K562 (cell line): Measurements from ENCODE around the gene NEK2. TPM values are rescaled to one million over a fixed set of nuclear protein-coding genes. Genes with fewer than 3 reads are reported as not detected.

Experiments used
- ARID1B ChIP-seq: fragments of 450-650 bp; IDR thresholded peaks from 2 replicates; pipeline ENCODE4 v1.6.1; 2016; ENCODE audit warnings: antibody characterized with exemption, mild to moderate bottlenecking, inconsistent platforms
- CBFA2T3 ChIP-seq: fragments of 450-650 bp; IDR thresholded peaks from 2 replicates; pipeline ENCODE4 v1.6.1; 2017
- ELF1 ChIP-seq: fragments of 200-800 bp; sonication (Bioruptor generic); IDR thresholded peaks from 2 replicates; pipeline ENCODE4 v1.6.1; 2016; ENCODE audit warnings: missing genetic modification characterization, missing compliant biosample characterization
- KAT7 ChIP-seq: sonication (generic); formaldehyde crosslinking; IDR thresholded peaks from 2 replicates; pipeline ENCODE4 v1.8.0; 2022; ENCODE audit warnings: missing genetic modification reagents, mild to moderate bottlenecking, borderline replicate concordance
- KDM1A ChIP-seq, 2 experiments: fragments of 450-650 bp; IDR thresholded peaks; 2 replicates each; pipeline ENCODE4 v1.6.1; 2016; ENCODE audit warnings: mild to moderate bottlenecking in 2 of 2
- MBD2 ChIP-seq: sonication (generic); IDR thresholded peaks from 2 replicates; pipeline ENCODE4 v1.6.1; 2016; ENCODE audit warnings: low read depth, borderline replicate concordance
- MCM3 ChIP-seq: fragments of 450-650 bp; IDR thresholded peaks from 2 replicates; pipeline ENCODE4 v1.6.1; 2016
- MEF2D ChIP-seq: conservative IDR thresholded peaks from 2 replicates; pipeline ENCODE4 v1.6.1; 2016; ENCODE audit warnings: low read depth, missing genetic modification characterization, missing compliant biosample characterization
- MXI1 ChIP-seq: IDR thresholded peaks from 2 replicates; pipeline ENCODE4 v1.6.1; 2011; ENCODE audit warnings: low read depth, mild to moderate bottlenecking, improper control_type of control experiment, low read length
- RAD51 ChIP-seq: fragments of 450-650 bp; IDR thresholded peaks from 2 replicates; pipeline ENCODE4 v1.7.1; 2016; ENCODE audit warnings: low read depth, mild to moderate bottlenecking, borderline replicate concordance
- RBM39 ChIP-seq: fragments of 200-400 bp; formaldehyde crosslinking; optimal IDR thresholded peaks from 2 replicates; pipeline ENCODE3; 2018; ENCODE audit warnings: low read depth, low read length
- SOX6 ChIP-seq: fragments of 450-650 bp; IDR thresholded peaks from 2 replicates; pipeline ENCODE4 v1.6.1; 2014; ENCODE audit warnings: mild to moderate bottlenecking
- SRSF7 ChIP-seq: fragments of 200-400 bp; formaldehyde crosslinking; optimal IDR thresholded peaks from 2 replicates; pipeline ENCODE3; 2017; ENCODE audit warnings: mild to moderate bottlenecking, low read depth, low read length
- TAL1 ChIP-seq: fragments of 450-650 bp; IDR thresholded peaks from 2 replicates; pipeline ENCODE4 v1.6.1; 2016; ENCODE audit warnings: mild to moderate bottlenecking
- TEAD4 ChIP-seq, 2 experiments: sonication (generic) in 1 of 2; formaldehyde crosslinking in 1 of 2; IDR thresholded peaks; 2 replicates each; pipeline versions ENCODE4 v1.6.1 to v1.8.0; 2012 to 2022; ENCODE audit warnings: borderline replicate concordance in 1 of 2, inconsistent platforms in 1 of 2, low read length in 1 of 2, mild to moderate bottlenecking in 1 of 2, missing genetic modification reagents in 1 of 2
- ZNF133 ChIP-seq: fragments of 250-450 bp; sonication (Bioruptor Pico); IDR thresholded peaks from 2 replicates; pipeline ENCODE4 v1.4.0; 2020; ENCODE audit warnings: mild to moderate bottlenecking
- ZNF232 ChIP-seq: sonication (generic); formaldehyde crosslinking; IDR thresholded peaks from 2 replicates; pipeline ENCODE4 v1.8.0; 2022; ENCODE audit warnings: mild to moderate bottlenecking, missing genetic modification reagents
- ZNF316 ChIP-seq: fragments of 450-650 bp; IDR thresholded peaks from 2 replicates; pipeline ENCODE4 v1.6.1; 2016
- ZNF695 ChIP-seq: fragments of 450-650 bp; formaldehyde crosslinking; IDR thresholded peaks from 2 replicates; pipeline ENCODE4 v1.4.0; 2020; ENCODE audit warnings: mild to moderate bottlenecking, moderate library complexity
- polyA plus RNA-seq, 8 experiments: library from polyadenylated mRNA; depleted of rRNA in 4 of 8; stranded (reverse) in 5 of 8; unstranded in 3 of 8; fragments of >200 nt; fragmentation: Nextera tagmentation in 2 of 8; fragmentation: Illumina TruSeq in 1 of 8; extraction: Ambion mirVana in 2 of 8; extraction: Trizol in 1 of 8; gene quantifications; 2 replicates each; pipeline versions ENCODE4 v1.2.1 to v1.2.3, GENCODE V29; 2011 to 2014; ENCODE audit warnings: inconsistent platforms in 1 of 8, missing spikeins in 1 of 8
- total RNA-seq, 7 experiments: library from RNA; depleted of rRNA in 6 of 7; stranded (reverse); fragments of >200 nt in 6 of 7; fragmentation: Illumina TruSeq in 2 of 7; extraction: Trizol in 2 of 7; gene quantifications; 2 replicates each; pipeline versions ENCODE4 v1.2.1 to v1.2.3, GENCODE V29; 2011 to 2021; ENCODE audit warnings: low replicate concordance in 1 of 7
- TF ChIP-seq, protein P1 (sequence below): sonication (generic); IDR thresholded peaks from 2 replicates; pipeline ENCODE4 v1.6.1; 2016
- TF ChIP-seq, protein P2 (sequence below): fragments of 250-450 bp; sonication (Bioruptor Pico); IDR thresholded peaks from 2 replicates; pipeline ENCODE4 v1.8.0; 2022; ENCODE audit warnings: moderate library complexity, mild to moderate bottlenecking, inconsistent platforms
- TF ChIP-seq, protein P3 (sequence below): sonication (generic); formaldehyde crosslinking; IDR thresholded peaks from 2 replicates; pipeline ENCODE4 v1.5.0; 2020; ENCODE audit warnings: missing genetic modification reagents
- TF ChIP-seq, protein P4 (sequence below): fragments of 450-650 bp; conservative IDR thresholded peaks from 2 replicates; pipeline ENCODE4 v1.6.1; 2016; ENCODE audit warnings: missing genetic modification characterization, low read depth, mild to moderate bottlenecking, missing compliant biosample characterization, moderate library complexity
- TF ChIP-seq, protein P5 (sequence below): sonication (generic); formaldehyde crosslinking; IDR thresholded peaks from 2 replicates; pipeline ENCODE4 v1.9.0; 2022; ENCODE audit warnings: mild to moderate bottlenecking, missing genetic modification reagents
- TF ChIP-seq, protein P6 (sequence below): IDR thresholded peaks from 2 replicates; pipeline ENCODE4 v1.6.1; 2011; ENCODE audit not compliant: insufficient read length; ENCODE audit errors: extremely low read depth
- TF ChIP-seq, protein P7 (sequence below): sonication (generic); formaldehyde crosslinking; IDR thresholded peaks from 2 replicates; pipeline ENCODE4 v1.8.0; 2022; ENCODE audit warnings: mild to moderate bottlenecking, missing genetic modification reagents

The NEK2 gene
- total and polyA plus RNA-seq, 9 of the 15 experiments (the other 6 are each of a cell fraction or from before 2014, with no cell fraction given) = 30.0 to 74.7 (median 66.4) TPM

DNA sequence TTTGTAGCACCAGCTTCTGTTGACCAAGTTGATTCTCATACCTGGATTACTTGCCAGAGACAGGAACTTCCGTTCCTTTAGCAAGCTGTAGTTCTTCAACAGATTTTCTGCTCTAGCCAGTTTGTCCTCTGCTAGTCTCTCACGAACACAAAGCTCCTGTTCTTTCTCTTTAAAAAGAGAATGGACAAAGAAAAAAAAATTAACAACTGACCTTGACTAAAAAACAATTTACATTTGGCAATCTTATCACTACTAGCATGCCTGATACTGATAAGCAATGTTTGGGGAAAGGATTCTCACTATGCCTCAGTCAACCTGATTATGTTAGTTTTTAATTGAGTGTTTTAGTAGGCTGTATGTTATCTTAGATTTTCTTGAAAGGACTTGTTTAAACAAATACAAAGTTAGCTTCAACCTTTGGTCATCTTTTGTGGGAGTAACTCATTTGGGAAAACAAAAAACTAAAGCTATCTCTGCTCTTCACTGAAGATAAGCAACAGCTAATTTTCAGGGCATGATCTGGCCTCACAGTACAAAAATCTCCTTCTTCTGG, 8.3 kb downstream of the NEK2 start (continued):
- no peak for TF ChIP-seq RBM39
- no peak for TF ChIP-seq ZNF316
- TF ChIP-seq, protein P1, sequence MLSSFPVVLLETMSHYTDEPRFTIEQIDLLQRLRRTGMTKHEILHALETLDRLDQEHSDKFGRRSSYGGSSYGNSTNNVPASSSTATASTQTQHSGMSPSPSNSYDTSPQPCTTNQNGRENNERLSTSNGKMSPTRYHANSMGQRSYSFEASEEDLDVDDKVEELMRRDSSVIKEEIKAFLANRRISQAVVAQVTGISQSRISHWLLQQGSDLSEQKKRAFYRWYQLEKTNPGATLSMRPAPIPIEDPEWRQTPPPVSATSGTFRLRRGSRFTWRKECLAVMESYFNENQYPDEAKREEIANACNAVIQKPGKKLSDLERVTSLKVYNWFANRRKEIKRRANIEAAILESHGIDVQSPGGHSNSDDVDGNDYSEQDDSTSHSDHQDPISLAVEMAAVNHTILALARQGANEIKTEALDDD = peak; percentile 51
- TF ChIP-seq ZNF133 = no peak
- TF ChIP-seq, protein P2, sequence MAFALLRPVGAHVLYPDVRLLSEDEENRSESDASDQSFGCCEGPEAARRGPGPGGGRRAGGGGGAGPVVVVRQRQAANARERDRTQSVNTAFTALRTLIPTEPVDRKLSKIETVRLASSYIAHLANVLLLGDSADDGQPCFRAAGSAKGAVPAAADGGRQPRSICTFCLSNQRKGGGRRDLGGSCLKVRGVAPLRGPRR = no peak
- TF ChIP-seq TEAD4 (IDR thresholded peaks at IDR 0.05; ENCODE audit: low read length) = peak; percentile 5; the same call in 1 of the 2 replicates
- TF ChIP-seq TEAD4 (CRISPR knock-in tag; IDR thresholded peaks at IDR 0.05; ENCODE audit: borderline replicate concordance) = no peak
- TF ChIP-seq ZNF232 (CRISPR knock-in tag) = no peak
- TF ChIP-seq KAT7 (CRISPR knock-in tag) = peak; percentile 42; the same call in 1 of the 2 replicates
- TF ChIP-seq ARID1B = 0 out of 2 replicates have a peak, but pooled peaks have one; percentile 35
- TF ChIP-seq MBD2 = no peak
- TF ChIP-seq, protein P3, sequence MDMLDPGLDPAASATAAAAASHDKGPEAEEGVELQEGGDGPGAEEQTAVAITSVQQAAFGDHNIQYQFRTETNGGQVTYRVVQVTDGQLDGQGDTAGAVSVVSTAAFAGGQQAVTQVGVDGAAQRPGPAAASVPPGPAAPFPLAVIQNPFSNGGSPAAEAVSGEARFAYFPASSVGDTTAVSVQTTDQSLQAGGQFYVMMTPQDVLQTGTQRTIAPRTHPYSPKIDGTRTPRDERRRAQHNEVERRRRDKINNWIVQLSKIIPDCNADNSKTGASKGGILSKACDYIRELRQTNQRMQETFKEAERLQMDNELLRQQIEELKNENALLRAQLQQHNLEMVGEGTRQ (CRISPR knock-in tag) = no peak
- no peak for TF ChIP-seq RAD51
- TF ChIP-seq KDM1A (IDR thresholded peaks at IDR 0.05) = no peak
- TF ChIP-seq ELF1 (tag) = no peak
- peak; percentile 48; the same call in 1 of the 2 replicates for TF ChIP-seq CBFA2T3
- TF ChIP-seq SOX6 = peak; percentile 43; the same call in 1 of the 2 replicates
- TF ChIP-seq MCM3 = no peak
- TF ChIP-seq, protein P4, sequence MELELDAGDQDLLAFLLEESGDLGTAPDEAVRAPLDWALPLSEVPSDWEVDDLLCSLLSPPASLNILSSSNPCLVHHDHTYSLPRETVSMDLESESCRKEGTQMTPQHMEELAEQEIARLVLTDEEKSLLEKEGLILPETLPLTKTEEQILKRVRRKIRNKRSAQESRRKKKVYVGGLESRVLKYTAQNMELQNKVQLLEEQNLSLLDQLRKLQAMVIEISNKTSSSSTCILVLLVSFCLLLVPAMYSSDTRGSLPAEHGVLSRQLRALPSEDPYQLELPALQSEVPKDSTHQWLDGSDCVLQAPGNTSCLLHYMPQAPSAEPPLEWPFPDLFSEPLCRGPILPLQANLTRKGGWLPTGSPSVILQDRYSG (tag) = no peak
- TF ChIP-seq TAL1 = no peak
- TF ChIP-seq, protein P5, sequence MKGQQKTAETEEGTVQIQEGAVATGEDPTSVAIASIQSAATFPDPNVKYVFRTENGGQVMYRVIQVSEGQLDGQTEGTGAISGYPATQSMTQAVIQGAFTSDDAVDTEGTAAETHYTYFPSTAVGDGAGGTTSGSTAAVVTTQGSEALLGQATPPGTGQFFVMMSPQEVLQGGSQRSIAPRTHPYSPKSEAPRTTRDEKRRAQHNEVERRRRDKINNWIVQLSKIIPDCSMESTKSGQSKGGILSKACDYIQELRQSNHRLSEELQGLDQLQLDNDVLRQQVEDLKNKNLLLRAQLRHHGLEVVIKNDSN (CRISPR knock-in tag) = no peak
- TF ChIP-seq, protein P6, sequence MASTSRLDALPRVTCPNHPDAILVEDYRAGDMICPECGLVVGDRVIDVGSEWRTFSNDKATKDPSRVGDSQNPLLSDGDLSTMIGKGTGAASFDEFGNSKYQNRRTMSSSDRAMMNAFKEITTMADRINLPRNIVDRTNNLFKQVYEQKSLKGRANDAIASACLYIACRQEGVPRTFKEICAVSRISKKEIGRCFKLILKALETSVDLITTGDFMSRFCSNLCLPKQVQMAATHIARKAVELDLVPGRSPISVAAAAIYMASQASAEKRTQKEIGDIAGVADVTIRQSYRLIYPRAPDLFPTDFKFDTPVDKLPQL = no peak
- no peak for TF ChIP-seq MXI1
- TF ChIP-seq MEF2D = no peak
- TF ChIP-seq ZNF695 = no peak
- TF ChIP-seq, protein P7, sequence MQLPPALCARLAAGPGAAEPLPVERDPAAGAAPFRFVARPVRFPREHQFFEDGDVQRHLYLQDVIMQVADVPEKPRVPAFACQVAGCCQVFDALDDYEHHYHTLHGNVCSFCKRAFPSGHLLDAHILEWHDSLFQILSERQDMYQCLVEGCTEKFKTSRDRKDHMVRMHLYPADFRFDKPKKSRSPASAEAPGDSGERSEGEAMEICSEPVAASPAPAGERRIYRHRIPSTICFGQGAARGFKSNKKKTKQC (CRISPR knock-in tag) = no peak
- TF ChIP-seq SRSF7 = no peak
